ENCODE measurements around the gene SF3B2.

DNA sequence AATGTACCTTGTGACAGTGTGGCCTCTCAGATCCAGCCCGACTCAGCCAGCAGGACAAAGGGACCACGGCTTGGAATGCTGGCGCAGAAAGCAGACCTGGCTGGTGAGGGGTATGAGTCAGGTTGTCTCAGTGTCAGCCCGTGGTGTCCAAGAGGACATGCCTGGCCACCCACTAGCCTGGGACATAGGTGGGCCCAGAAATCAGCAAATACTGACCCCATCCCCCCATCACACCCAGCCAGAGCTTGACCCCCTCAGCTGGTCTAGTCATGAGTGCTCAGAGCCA is 45.3 kb upstream of the SF3B2 start:
- TF ChIP-seq, protein P1, sequence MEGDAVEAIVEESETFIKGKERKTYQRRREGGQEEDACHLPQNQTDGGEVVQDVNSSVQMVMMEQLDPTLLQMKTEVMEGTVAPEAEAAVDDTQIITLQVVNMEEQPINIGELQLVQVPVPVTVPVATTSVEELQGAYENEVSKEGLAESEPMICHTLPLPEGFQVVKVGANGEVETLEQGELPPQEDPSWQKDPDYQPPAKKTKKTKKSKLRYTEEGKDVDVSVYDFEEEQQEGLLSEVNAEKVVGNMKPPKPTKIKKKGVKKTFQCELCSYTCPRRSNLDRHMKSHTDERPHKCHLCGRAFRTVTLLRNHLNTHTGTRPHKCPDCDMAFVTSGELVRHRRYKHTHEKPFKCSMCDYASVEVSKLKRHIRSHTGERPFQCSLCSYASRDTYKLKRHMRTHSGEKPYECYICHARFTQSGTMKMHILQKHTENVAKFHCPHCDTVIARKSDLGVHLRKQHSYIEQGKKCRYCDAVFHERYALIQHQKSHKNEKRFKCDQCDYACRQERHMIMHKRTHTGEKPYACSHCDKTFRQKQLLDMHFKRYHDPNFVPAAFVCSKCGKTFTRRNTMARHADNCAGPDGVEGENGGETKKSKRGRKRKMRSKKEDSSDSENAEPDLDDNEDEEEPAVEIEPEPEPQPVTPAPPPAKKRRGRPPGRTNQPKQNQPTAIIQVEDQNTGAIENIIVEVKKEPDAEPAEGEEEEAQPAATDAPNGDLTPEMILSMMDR (IDR thresholded peaks at IDR 0.05) = no peak
- TF ChIP-seq POLR2A (IDR thresholded peaks at IDR 0.05) = no peak
- no peak for TF ChIP-seq EP300 (IDR thresholded peaks at IDR 0.05)

All from ovary (tissue), 3 donors.